ENCODE results near the gene CCT7.

CCT7 gene

DNA sequence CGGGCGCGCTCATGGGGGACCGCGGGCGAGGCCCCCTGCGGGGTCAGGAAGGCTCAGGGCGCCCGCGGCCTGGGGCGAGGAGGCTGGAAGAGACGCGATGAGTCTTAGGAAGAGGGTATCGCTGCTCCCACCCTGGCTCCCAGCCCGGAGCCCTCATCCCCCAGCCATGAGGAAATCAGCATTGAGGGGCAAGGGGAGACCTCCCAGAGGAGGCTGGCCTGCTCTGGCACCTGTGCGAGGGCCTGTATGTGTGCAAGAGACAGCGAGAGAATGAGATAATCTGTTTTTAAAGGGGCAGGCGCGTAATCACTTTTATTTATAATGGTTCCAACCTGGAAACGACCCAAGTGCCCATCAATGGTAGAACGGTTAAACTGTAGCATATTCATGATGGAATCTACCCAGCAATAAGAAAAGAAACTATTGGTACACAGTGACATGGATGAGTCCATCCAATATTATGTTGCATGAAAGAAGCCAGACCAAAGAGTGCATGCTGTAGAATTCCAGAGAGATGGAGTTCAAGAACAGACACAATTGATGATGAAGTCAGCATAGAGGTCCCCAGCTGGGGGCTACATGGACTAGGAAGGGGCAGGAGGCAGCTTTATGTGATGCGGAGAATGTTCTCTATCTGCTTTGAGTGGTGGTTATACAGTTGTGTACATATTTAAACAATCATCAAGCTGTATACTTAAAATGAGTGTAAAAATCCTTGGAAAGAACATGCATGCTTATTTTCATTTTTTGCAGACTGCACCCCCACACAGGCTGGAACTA, 35.8 kb downstream of the CCT7 start:
- DNase-seq, result no peak

DNA sequence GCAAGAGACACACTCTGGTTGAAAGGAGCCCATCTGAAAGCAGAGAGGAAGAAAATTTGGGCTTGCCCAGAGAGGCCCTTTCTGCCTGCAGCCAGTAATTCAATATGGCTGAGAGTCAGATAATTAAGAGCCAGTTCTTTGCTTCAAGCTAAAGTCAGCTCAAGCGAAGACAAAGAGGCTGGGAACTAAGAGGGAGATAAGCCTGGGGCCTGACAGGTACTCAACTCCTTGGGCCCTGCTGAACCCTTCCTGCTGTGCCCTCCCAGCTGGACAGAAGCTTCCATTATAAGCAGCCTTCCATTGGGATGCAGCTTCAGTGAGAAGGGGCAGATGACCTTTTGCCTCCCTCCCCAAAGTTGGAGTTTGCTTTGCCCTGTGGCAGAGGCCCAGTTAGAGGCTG, 38.2 kb downstream of the CCT7 start:
- no peak for DNase-seq

DNA sequence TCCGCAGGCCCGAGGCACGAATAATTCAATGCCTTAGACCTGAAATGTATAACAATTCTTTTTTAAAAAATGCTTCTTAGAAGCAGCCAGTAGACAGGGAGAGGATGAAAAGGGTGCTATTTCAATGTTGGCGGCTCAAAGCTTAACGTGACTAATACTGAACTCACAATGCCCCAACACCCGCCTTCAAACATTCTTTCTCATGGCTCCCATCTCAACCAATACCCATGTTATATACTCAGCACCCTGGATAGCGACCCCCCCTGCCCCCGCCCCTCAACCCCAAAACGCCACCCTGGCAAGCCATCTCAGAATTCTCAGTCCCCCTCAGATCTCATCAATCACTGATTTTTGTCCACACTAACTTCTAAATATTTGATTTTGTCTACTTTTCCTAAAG, 45.7 kb downstream of the CCT7 start:
- DNase-seq, result no peak

DNA sequence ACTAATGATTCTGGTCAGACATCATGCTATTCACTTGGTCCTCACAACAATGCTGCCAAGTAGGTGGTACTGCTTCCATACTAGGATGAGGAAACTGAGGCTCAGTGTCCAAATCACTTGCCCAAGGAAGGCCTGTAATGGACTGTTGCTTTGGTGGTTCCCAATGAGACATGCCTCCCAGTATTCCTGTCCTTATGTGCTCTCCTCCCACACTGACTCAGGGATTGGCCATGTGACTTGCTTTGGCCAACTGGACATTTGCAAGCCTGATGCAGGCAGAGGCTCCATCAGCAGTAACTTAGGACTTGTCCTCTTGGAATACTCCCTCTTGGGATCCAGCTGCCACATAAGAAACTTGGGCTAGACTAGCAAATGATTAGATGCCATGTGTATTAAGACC, 47.1 kb downstream of the CCT7 start:
- DNase-seq, result no peak

DNA sequence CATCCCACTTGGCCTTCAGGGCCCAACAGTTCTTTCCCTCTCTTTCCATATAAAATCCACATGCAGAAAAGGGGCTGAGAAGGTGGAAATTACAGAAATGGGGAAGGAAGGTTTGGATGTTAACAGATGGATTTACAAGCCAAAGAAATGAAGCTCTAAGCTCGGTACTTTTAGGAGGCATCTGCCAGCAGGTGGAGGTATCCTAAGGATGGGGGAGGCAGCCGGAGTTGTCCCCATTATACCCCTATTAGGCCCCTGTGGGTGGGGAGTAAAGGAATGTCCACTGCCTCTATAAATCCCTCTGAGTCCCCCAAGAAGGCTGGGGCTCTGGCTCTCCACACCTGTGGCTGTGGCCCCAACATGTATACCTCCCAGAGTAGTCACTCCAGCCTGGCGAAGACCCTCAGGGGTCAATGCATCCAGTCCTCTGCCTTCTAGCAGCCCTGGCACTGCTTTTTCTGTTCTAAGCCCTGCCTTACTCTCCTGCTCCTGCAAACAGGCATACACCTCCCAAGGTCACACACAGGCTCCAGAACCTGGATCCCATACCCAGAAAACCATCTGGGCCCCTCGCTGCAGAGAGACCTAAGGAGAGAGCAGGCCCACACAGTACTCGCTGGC, 48.9 kb downstream of the CCT7 start:
- DNase-seq, result no peak

DNA sequence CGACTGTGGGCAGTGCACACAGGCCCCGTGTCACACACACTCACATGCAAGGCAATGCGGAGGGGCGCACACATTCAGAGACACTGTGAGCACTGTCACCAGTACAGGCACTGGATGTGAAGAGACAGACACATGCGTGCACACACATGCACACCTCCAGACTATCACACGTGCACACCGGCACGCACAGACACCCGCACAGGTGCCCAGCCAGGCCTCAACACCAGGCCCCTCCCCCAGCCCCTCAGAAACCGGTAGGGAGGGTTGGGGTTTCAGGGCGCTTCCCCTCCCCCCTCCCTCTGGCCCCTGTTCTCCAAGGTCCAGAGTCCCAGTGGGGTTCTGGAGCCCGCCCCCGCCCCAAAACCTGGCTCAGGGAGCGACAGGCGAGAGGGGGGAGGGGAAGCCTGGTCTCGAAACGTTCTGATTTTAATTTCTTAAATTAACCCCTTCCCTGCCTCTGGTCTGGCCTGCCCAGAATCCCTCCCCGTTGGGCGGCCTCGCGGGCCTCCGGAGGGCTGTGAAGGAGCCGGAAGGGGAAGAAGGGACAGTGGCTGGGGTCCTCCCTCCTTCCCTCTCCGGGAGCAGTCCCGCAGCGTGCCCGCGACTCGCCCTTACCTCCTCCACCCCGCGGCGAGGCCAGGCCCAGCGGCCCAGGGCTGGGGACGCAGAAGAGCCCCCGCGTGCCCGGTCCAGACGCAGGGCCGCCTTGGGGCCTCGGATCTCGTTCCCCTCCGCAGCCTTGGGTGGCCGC, 49.6 kb downstream of the CCT7 start:
- no peak for DNase-seq

DNA sequence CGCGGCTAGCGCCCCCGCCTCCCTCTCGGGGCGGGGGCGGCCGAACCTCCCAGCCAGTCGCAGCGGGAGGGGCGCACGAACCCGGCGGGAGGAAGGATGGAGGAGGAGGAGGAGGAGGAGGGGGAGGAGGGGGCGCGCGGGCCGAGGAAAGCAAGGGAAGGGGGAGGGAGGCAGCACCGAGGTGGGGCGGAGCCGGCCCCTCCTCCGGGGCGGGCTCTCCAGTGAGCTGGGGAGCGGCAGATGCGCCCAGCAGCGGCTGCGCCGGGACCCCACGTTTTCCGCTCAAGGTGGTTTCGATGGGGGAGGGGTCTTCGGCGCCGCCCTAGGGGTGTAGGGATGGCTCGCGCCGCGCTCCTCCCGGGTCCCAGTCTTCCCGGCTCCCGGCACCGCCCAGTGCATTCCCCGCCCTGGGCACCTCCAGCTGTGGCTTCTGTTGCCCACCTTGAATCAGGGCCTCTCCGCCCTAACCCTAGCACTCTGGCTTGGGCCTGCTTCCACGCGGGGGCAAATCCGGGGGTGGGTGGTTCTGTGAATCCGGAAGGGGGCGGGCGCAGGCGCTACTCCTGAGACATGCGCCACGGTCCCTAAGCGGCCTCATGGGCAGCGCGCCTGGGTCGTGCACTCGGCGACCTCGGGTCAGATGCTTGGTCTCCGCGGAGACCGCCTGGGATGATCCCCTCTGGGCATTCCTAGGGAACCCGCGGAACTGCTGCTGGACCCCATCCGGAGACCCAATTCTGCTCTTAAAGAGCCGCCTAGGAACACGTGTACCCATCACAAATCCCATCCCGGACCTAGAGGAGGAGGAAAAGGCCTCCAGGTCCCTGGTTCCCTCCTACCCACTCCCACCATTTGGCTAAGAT, 50.4 kb downstream of the CCT7 start, which contains the start of gene FBXO41:
FBXO41 (minus strand) TSS at position 183 of the 863 bp plus-strand sequence. CDS start 14,848 bp downstream, outside the sequence.
- no peak for DNase-seq

DNA sequence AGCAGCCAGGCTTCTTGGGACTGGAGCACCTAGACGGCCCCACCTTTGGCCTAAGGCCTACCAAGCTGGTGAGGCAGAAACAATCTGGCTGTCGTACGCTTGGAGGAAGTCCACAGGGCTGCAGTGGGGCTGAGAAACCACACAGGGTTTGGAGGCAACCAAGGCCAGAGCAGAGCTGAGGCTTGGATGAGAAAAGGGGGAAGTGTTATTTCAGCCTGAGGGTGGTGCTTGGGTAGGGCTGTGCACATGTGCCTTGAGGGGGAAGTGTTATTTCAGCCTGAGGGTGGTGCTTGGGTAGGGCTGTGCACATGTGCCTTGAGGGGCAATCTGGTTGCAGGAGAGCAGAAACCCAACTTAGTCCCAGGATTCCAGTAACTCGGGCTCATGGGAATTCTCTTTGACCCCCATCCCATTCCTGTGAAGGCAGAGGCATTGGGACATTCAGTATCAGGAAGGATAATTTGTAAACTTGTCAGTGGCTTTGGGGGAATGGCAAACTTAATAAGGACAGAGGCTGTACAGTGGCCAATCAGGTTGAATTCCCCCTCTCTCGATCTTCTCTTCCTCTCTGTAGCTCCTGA, 51.1 kb downstream of the CCT7 start:
- no peak for DNase-seq

DNA sequence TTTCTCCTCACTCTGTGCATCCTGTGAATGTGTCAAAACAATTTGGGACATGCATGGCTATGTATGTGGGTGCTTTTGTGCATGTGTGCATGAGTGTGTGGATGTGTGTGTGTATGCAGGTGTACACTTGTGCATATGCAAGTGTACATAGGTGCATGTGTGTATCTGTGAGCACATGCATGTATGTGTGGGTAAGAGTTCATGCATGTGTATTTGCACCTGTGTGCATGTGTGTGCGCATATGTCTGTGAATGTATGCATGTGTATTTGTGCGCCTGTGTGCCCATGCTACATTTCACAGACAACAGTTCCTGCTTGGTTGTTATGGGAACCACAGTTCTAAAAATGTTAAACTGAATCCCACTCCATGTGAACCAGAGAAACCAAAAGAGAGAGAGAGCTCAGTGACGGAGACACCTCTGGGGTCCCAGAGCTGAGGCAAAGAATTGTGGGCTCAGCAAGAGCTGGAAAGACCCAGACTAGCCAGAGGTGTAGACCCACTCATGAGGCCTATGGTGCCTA, 52.1 kb downstream of the CCT7 start:
- DNase-seq, result no peak

DNA sequence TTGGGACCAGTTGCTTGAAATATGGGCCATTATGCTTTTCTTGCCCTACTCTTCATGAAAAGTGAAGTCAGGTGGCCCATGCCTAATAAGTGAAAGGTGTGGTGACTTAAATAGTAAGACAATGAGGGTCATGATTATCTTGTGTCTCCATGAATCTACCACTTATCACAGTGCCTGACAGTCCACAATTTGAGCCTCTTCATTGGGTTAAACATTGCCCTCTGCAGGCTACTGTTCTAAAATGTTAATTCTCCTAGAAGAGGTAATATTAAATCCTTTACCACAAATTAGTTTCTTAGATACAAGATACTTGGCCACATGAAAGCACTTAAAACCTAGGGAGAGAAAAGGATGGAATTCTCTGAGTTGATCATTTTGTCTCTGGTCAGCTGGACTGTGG, 55.2 kb downstream of the CCT7 start:
- no peak for DNase-seq

DNA sequence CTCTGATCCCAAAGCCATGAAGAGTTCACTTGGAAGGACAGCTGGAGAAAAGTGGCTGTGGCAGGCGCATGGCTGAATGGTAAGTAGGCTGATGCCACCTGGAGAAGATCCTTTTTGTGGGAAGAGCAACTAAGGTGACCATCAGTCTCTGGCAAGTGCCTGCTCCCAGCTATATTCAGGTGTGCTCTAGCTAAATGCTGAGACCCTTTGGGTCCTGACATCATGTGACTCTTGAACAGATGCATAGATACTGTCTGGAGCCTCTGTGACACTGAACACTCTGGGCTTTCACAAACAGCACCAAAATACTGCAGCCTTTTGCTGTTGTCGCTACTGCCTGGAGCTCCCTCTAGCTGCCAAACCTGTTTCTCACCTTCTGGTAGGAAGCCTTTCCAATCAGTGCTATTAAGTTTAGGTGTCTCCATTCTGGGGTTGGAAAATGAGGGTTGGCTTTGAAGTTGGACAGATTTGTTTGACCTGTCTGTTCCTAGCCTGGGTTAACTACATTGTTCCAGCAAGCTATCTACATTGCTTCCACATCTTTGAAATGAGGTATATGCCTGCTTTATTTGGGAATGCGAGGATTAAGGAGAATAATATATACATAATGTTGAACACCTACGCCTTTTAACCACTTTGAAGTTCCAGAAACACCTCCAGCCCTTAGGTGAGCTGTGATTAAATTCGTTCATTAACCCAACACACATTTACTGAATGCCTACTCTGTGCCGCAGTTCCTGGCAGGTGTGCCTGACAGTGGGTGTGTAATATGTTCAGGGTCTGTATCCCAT, 56.1 kb downstream of the CCT7 start:
- DNase-seq, result no peak

DNA sequence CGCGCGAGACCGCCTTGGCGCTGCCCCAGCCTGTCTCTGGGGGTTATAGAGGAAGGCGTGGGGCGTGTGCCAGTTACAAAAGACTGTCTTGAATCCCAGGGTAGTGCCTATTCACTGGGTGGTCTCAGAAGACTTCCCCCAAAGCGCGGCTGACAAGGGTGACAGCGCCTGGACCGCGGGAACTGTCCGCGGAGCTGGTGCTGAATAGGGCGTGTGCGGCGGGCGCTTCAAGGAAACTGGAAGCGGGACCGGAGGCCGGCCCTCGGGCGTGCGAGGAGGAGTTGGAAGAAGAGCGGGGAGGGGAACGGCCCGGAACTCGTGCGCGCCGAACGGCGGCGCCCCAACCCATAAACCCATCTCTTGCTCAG, 57.0 kb downstream of the CCT7 start:
- peak; percentile 43 for DNase-seq

DNA sequence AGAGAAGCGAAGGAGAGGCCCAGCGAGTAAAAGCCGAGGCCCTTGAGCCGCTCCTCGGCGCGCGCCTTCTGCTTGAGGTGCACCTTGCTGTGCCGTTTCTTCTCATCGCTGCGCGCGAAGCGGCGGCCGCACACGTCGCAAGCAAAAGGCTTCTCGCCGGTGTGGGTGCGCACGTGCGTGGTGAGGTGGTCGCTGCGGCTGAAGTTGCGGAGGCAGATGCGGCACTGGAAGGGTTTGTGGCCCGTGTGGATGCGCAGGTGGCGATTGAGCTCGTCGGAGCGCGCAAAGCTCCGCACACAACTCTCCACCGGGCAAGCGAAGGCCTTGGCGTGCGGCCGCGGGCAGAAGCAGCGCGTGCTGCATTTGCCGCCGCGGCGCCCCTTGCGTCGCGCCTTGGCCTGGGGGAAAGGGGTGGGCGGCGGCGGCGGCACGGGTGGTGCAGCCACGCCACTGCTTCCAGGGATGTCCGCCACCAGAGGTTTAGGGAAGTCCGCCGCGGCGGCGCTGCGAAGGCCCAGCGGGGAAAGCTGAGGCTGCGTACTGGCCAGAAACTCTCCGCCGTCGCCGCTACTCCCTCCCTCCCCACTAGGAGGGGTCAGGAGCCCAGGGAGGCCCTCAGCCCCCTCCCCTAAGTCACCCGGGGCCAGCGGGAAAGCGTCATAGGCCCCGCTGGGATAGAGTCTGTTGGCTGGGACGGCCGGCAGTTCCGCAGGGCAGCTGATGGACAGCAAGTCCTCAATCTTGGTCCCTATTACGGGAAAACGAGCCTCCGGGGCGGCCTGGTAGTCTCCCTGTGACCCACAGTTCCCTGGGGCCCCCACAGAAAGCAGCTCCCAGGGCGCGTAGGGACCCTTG, 57.6 kb downstream of the CCT7 start:
- DNase-seq, result no peak

DNA sequence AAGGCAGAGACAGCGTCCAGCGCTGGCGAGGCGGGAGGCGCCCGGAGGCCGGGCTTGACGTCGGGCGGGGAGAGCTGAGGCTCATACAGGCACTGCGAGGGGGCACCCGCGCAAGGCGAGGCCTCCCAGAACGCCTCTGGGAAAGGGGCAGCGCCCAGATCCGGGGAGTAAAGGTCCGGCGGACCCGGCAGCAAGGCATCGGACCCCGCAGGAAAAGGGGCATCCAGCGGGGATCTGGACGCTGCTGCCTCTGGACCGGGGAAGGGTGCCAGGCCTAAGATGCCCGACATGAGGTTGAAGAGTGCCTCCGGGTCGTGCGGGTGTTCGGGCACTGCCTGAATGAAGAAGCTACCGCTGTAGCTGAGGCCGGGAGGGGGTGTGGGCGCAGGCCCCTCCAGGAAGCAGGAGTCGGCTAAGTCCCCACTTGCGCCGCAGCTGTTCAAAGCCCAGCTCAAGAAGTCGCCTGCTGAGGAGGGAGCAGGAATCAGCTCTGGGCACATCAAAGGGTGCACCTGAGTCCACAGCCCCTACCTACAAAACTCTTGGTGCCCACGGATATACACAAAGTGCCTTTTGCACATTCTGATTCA, 58.3 kb downstream of the CCT7 start:
- no peak for DNase-seq

DNA sequence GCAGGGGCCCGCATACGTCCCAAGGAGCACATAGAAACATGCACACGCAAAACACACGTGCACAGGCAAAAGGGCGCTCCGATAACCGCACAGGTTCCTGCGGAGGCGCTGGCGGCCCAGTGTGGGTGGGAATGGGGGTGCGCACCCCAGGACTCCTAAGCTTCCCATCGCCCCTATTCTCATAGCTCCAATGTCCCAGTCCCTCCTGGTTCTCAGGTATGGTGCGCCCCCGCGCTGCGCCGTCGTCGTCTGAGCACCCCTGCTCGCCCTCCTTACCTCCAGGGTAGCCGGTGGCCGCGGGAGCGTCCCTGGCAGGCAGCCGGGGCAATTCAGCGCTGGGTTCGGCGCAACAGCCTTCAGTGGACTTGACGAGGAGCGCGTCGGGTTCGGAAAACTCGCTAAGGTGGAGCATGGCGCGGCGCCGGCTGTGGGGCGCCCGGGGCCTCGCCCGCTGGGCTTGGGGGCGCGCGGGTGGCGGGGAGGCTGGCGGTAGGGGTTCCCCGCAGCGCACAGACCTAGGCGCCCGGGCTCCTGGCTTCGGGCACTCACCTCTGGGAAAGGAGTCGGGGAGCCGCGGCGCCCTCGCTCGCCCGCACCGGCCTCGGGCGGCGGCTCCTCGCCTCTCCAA, 58.9 kb downstream of the CCT7 start:
- DNase-seq, result no peak

DNA sequence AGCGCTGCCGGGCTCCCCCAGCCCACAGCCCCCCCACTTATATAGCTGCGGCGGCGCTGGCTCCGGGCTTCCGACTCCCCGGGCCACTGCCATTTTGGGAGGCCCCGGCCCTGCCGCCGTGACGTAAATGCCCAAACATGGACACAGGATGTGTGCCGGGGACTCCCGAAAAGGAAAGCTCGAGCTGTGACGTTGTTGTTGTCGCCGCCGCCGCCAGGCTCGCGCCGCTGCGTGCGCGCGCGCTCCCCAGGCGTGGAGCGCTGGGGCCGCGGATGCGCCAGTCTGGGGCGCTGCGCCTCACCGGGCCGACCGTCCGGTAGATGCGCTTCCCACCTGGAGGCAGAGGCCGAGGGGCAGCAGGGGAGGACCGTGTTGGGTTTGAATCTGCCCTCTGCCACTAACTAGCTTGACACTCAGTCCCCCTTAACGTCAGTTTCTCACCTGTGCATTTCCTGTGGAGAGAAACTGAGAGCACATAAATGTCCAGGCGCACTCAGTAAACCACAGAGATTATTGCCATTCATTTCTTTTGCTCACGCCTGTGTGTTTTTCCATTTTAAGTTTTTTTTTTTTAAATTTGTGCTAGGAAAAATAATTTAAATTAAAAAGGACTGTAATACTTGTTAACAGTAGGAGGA, 59.5 kb downstream of the CCT7 start, which contains the start of gene EGR4:
EGR4 (minus strand) TSS at position 15 of the 638 bp plus-strand sequence. CDS start 231 bp downstream, outside the sequence.
- no peak for DNase-seq

DNA sequence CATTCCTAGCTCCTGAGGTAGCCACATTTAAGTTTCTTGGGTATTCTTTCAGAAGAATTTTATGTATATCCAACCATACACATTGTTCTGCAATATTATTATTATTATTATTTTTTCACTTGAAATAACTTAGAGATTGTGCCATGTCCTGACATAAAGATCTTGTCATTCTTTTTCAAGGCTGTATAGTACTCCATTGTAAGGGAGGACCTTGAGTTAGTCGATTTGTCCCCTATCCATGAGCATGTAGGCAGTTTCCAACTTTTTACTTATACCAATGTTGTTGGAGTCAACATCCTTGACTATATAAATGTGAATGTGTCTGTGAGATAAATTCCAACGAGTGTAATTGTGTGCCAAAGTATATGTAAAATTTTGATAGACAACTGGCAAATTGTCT, 60.1 kb downstream of the CCT7 start:
- no peak for DNase-seq

DNA sequence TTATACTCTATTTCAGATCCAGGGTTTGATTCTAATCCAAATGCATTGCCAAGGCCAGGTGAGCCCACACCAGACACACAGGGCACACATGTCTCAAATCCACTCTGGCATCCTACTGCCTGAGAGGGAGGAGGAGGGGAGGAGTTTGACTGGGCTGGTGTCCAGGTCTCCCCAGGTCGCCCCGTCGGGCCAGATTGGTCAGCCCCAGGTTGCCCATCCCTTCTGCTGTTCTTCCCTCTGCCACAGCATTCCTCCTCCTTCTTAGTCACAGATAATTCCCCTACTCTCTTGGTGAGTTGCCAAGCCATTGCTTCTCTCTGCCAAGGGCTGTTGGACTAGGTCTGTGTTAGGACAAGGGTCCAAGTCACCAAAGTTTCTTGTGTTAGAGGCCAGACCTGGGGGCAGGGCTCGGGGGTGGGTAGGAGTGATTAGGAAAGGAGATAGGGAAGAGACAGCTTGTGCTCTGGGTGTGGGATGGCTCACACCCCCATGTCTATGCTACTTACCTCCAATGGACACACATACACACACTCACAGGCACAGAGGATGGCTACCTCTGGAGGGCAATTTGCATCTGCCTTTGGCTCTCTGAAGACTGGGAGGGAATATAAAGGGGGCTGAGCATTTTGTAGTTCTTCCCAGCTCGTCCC, 61.8 kb downstream of the CCT7 start:
- DNase-seq, result peak; percentile 62

All from NCI-H226 (cell line).